OCI-LY3 (cell line): ENCODE data around the gene LRCH1.

ENCODE experiments used
- H2AFZ ChIP-seq: fragments of 200-600, 300-600 bp; shearing (Covaris generic); 2 replicates; pipeline ENCODE4 v1.6.0; 2014; ENCODE audit warnings: antibody characterized with exemption, low read depth, low read length
- H3K27ac ChIP-seq: fragments of 200-600, 300-600 bp; sonication (generic); 2 replicates; pipeline ENCODE4 v1.5.1; 2014; ENCODE audit warnings: mild to moderate bottlenecking, low read length, moderate library complexity, mixed read lengths
- H3K27me3 ChIP-seq: fragments of 200-600, 300-600 bp; sonication (generic); 2 replicates; pipeline ENCODE4 v1.6.1; 2014; ENCODE audit warnings: low read depth, low read length, mixed read lengths
- H3K36me3 ChIP-seq: fragments of 200-600, 300-600 bp; sonication (generic); replicated peaks from 2 replicates; pipeline ENCODE3; 2014; ENCODE audit warnings: low read depth, low read length, mixed read lengths
- H3K4me1 ChIP-seq: fragments of 300-600, 200-600 bp; sonication (generic); 2 replicates; pipeline ENCODE4 v1.6.1; 2014; ENCODE audit warnings: low read length, mixed read lengths
- H3K4me2 ChIP-seq: fragments of 200-600, 300-600 bp; sonication (generic); 2 replicates; pipeline ENCODE4 v1.6.1; 2014; ENCODE audit warnings: low read length, mixed read lengths
- H3K4me3 ChIP-seq: fragments of 300-600, 200-600 bp; sonication (generic); 2 replicates; pipeline ENCODE4 v1.5.1; 2014; ENCODE audit warnings: antibody characterized with exemption, mild to moderate bottlenecking, low read length, moderate library complexity
- H3K79me2 ChIP-seq: fragments of 300-600, 200-600 bp; shearing (Covaris generic); 2 replicates; pipeline ENCODE4 v1.6.1; 2014; ENCODE audit warnings: mild to moderate bottlenecking, low read length, mixed read lengths
- H3K9ac ChIP-seq: fragments of 300-600, 200-600 bp; shearing (Covaris generic); 2 replicates; pipeline ENCODE4 v1.6.0; 2014; ENCODE audit warnings: mild to moderate bottlenecking, low read length, moderate library complexity
- H3K9me3 ChIP-seq: fragments of 200-600, 300-600 bp; shearing (Covaris generic); 2 replicates; pipeline ENCODE4 v1.6.1; 2014; ENCODE audit warnings: low read length, mixed read lengths; ENCODE audit not compliant: insufficient read depth
- H4K20me1 ChIP-seq: fragments of 200-600, 300-600 bp; sonication (generic); 2 replicates; pipeline ENCODE4 v1.6.1; 2016; ENCODE audit warnings: low read length, mixed read lengths; ENCODE audit not compliant: insufficient read depth
- CTCF ChIP-seq: fragments of 200-600, 300-600 bp; sonication (generic); IDR thresholded peaks from 2 replicates; pipeline ENCODE4 v1.5.1; 2014; ENCODE audit warnings: antibody characterized with exemption, low read length, low read depth
- EZH2phosphoT487 ChIP-seq: fragments of 200-600 bp; shearing (Covaris generic); IDR thresholded peaks from 2 replicates; pipeline ENCODE4 v1.6.1; 2018; ENCODE audit warnings: antibody characterized with exemption, mixed run types, low read depth

The LRCH1 gene

GRCh38 chr13:46622630-46623256, 69.8 kb downstream of the LRCH1 start:
- Histone ChIP-seq H3K4me1 (peaks cover 82% of the 10 kb centered on the region), H3K79me2 (peaks cover 100% of the 10 kb centered on the region), H3K9ac (peak overlapping the region; percentile 5; the same call in 1 of the 2 replicates), H3K9me3 (no peaks in the 10 kb centered on the region), H3K4me2 (peak overlapping the region; percentile 63), H3K27ac (peak overlapping the region; percentile 48), H3K36me3 (no peaks in the 10 kb centered on the region), H2AFZ (no peak overlapping the region), H3K4me3 (peak overlapping the region; percentile 30), H4K20me1 (peaks cover 47% of the 10 kb centered on the region), H3K27me3 (no peaks in the 10 kb centered on the region)
- TF ChIP-seq EZH2phosphoT487: no peak
- TF ChIP-seq CTCF: no peak

GRCh38 chr13:46624353-46624752, 71.4 kb downstream of the LRCH1 start:
- peak overlapping the region; percentile 63 for H3K4me3 ChIP-seq
- H3K4me2 ChIP-seq: peak overlapping the region; percentile 87
- peaks cover 53% of the 10 kb centered on the region for H4K20me1 ChIP-seq
- H3K27me3 ChIP-seq: no peaks in the 10 kb centered on the region
- TF ChIP-seq CTCF: no peak
- TF ChIP-seq EZH2phosphoT487: no peak
- peak overlapping the region; percentile 20; the same call in 1 of the 2 replicates for H3K9ac ChIP-seq
- peaks cover 100% of the 10 kb centered on the region for H3K79me2 ChIP-seq
- peak overlapping the region; percentile 67 for H3K27ac ChIP-seq
- peaks cover 75% of the 10 kb centered on the region for H3K4me1 ChIP-seq
- H3K9me3 ChIP-seq: no peaks in the 10 kb centered on the region
- no peaks in the 10 kb centered on the region for H3K36me3 ChIP-seq
- H2AFZ ChIP-seq: no peak overlapping the region

GRCh38 chr13:46624821-46625220, 71.9 kb downstream of the LRCH1 start:
- no peak for TF ChIP-seq EZH2phosphoT487
- TF ChIP-seq CTCF: no peak
- Histone ChIP-seq H3K79me2 (peaks cover 100% of the 10 kb centered on the region), H3K27ac (peak overlapping the region; percentile 67), H2AFZ (no peak overlapping the region), H3K4me1 (peaks cover 73% of the 10 kb centered on the region), H3K4me2 (peak overlapping the region; percentile 87), H3K9ac (peak overlapping the region; percentile 20; the same call in 1 of the 2 replicates), H3K27me3 (no peaks in the 10 kb centered on the region), H3K9me3 (no peaks in the 10 kb centered on the region), H3K4me3 (peak overlapping the region; percentile 63), H3K36me3 (no peaks in the 10 kb centered on the region), H4K20me1 (peaks cover 53% of the 10 kb centered on the region)

GRCh38 chr13:46627462-46627861, 74.5 kb downstream of the LRCH1 start:
- Histone ChIP-seq H3K79me2 (peaks cover 98% of the 10 kb centered on the region), H2AFZ (no peak overlapping the region), H3K4me2 (no peak overlapping the region), H3K9me3 (no peaks in the 10 kb centered on the region), H3K9ac (no peak overlapping the region), H3K4me1 (peaks cover 62% of the 10 kb centered on the region), H3K36me3 (no peaks in the 10 kb centered on the region), H3K27me3 (no peaks in the 10 kb centered on the region), H3K27ac (no peak overlapping the region), H3K4me3 (no peak overlapping the region), H4K20me1 (peaks cover 49% of the 10 kb centered on the region)
- TF ChIP-seq EZH2phosphoT487 (no peak), CTCF (no peak)
